Measurements from ENCODE around the gene DHRS1. TPM values are rescaled to one million over a fixed set of nuclear protein-coding genes. Genes with fewer than 3 reads are reported as not detected.

DHRS1 gene
- total and polyA plus RNA-seq, 2 of the 4 experiments (the other 2 are of a cell fraction) = 15.8 to 38.6 TPM

DNA sequence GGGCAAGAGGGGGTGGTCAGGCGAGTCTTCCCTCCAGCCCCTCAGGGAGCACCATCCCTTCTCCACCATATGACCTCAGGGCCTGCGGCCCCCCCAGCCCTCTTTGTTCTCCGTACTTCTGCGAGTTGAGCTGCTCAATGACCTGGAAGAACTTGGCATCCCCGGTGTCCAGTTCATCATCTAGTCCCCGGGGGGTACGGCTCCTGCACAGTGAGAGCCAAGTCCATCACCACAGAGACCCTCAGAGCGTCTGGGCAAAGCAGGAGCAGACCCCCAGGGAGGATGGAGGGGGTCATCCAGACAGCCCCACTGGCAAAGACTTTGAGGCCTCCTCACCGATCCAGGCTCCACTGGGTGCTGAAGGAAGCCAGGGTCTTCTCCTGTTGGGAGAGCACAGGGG lies 26.4 kb upstream of the DHRS1 start:
- dilution Hi-C loops (cut with HindIII; ENCODE audit: low sequenced_read_pairs, unreplicated experiment) = no loop called here
- no peaks in the 10 kb centered on the region for H3K9me3 ChIP-seq (ENCODE audit: control insufficient read depth, insufficient read depth, low read length)
- H3K4me1 ChIP-seq (ENCODE audit: control insufficient read depth, insufficient read depth, low read length) = no peaks in the 10 kb centered on the region
- no peaks in the 10 kb centered on the region for H4K20me1 ChIP-seq (ENCODE audit: insufficient read depth, low read length)
- no peak overlapping the region for H3K9ac ChIP-seq (ENCODE audit: low read depth, low read length)
- H4K91ac ChIP-seq (ENCODE audit: insufficient read depth, low read depth, low read length) = no peak overlapping the region
- in situ Hi-C loops (cut with MboI; ENCODE audit: low sequenced_read_pairs) = no loop called here
- no peak for TF ChIP-seq MAZ (IDR thresholded peaks at IDR 0.05; ENCODE audit: borderline replicate concordance, low read depth, low read length)
- no peaks in the 10 kb centered on the region for H3K79me1 ChIP-seq (ENCODE audit: low read depth in 1 of 2, low read length in 2 of 2)
- H4K8ac ChIP-seq (ENCODE audit: low read depth in 2 of 2, low read length in 2 of 2) = no peak overlapping the region
- H3K23ac ChIP-seq (ENCODE audit: low read depth, low read length) = no peak overlapping the region
- H3K18ac ChIP-seq (ENCODE audit: low read depth, low read length) = no peak overlapping the region
- ChIA-PET POLR2A (ENCODE audit: unreplicated experiment) (interaction anchor here (0.7 kb wide), 1 partner anchor 106 kb away, joined by 3 read pairs; no protein-coding TSS in a partner anchor), CTCF (interaction anchor here (0.6 kb wide), 1 partner anchor 20 kb away, joined by 4 read pairs; no protein-coding TSS in a partner anchor)
- no peak overlapping the region for H2BK120ac ChIP-seq (ENCODE audit: low read depth, low read length)
- no peak overlapping the region for H2BK15ac ChIP-seq (ENCODE audit: low read depth, low read length)
- no peak overlapping the region for H3K4me2 ChIP-seq (ENCODE audit: low read depth, low read length)
- no peak for DNase-seq
- H3K14ac ChIP-seq (replicated peaks; ENCODE audit: low read depth, low read length) = no peak overlapping the region
- H3K56ac ChIP-seq (ENCODE audit: extremely low read depth, insufficient read depth, low read length) = no peak overlapping the region
- no peak overlapping the region for H2AK9ac ChIP-seq (replicated peaks; ENCODE audit: low read depth, low read length, poor library complexity)
- H3K4ac ChIP-seq (ENCODE audit: low read depth, low read length) = no peak overlapping the region
- H3K36me3 ChIP-seq (ENCODE audit: control insufficient read depth, insufficient read depth, low read length) = no peaks in the 10 kb centered on the region
- H3K27me3 ChIP-seq (ENCODE audit: control insufficient read depth, insufficient read depth, low read length) = peaks cover 37% of the 10 kb centered on the region
- no peak overlapping the region for H3K4me3 ChIP-seq (ENCODE audit: insufficient read depth, low read depth, low read length)
- no peak overlapping the region for H4K5ac ChIP-seq (ENCODE audit: low read depth, low read length)
- H2BK20ac ChIP-seq (ENCODE audit: low read depth, low read length) = no peak overlapping the region
- no peak overlapping the region for H3K27ac ChIP-seq (ENCODE audit: insufficient read depth, low read length)
- no peak for ATAC-seq (ENCODE audit: low read depth)
- 60% methylated on average over 2 of the region's 9 CpGs; no CpG with 5 or more reads in 1 of the 2 experiments for WGBS, 2 experiments (ENCODE audit: extremely low coverage in 2 of 2, insufficient read length in 1 of 2)
- H2AFZ ChIP-seq (replicated peaks; ENCODE audit: low read length, poor library complexity) = no peak overlapping the region
- BruUV-seq (replicated peaks) = no TSS peak
- no peaks in the 10 kb centered on the region; the same call in 1 of the 2 replicates for H3K9me1 ChIP-seq (ENCODE audit: insufficient read depth, low read length)
- H2AK5ac ChIP-seq (ENCODE audit: low read depth, low read length) = no peak overlapping the region
- intact Hi-C loops (cut with micrococcal nuclease) = no loop called here
- no peak overlapping the region for H2BK5ac ChIP-seq (ENCODE audit: low read depth, low read length, poor library complexity, severe bottlenecking)
